Measurements from ENCODE around the gene TEKTIP1. TPM values are rescaled to one million over a fixed set of nuclear protein-coding genes. Genes with fewer than 3 reads are reported as not detected.

TEKTIP1 gene
- total and polyA plus RNA-seq, 7 donors, result 0.44 to 1.0 TPM; not detected in 5

DNA sequence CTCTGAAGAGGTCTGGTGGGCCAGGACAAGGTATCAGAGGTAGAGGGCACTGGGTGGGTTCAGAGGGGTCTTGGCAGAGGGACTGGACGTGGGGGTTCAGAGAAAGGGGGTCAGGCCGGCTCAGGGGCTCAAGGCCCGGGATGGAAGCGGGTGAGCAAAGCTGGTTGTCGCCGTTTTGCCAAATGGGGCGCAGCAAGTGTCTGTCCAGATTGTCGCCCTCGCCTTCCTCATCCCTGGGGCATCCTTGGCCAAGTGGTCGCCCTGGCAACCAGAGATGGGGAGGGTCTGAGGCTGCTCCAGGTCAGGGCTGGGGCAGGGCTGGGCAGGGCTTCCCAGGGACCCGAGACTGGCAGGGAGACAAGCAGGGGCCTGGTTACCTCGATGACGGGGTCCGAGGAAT lies 45.3 kb upstream of the TEKTIP1 start:
- no peak for DNase-seq

DNA sequence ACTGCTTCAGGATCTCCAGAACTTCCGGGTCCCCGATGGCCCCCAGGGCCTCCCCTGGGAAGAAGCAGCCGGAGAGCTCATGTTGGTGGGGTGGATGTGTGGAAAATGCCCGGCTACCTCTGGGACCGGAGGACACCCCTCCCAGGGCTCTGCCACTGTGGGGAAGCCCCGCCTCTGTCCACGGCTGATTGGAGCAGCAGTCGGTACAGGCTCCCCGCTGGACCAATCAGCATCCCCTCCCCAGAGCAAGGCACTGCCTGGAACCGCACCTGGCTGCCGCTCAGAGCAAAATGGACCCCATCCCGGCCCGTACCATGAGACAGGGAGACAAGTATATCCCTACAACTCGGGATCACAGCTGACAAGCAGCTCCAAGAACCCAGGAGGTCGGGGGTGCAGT lies 44.9 kb upstream of the TEKTIP1 start:
- no peaks in the 10 kb centered on the region for H3K27me3 ChIP-seq (ENCODE audit: insufficient read depth in 3 of 3, low read length in 2 of 3)
- H3K36me3 ChIP-seq (ENCODE audit: insufficient read depth in 1 of 2, low read depth in 1 of 2), result peaks cover 8 to 69% of the 10 kb centered on the region in 2 donors
- peaks cover 1% of the 10 kb centered on the region for H3K4me1 ChIP-seq
- ATAC-seq (peak in 3 of 4 donors; percentile 51 to 63 (median 58)), DNase-seq (no peak)
- intact Hi-C loops (cut with DNase I), result no loop called here
- no peaks in the 10 kb centered on the region for H3K9me3 ChIP-seq
- no peak overlapping the region for H3K4me3 ChIP-seq
- no peak overlapping the region for H3K27ac ChIP-seq
- TF ChIP-seq, protein P1, sequence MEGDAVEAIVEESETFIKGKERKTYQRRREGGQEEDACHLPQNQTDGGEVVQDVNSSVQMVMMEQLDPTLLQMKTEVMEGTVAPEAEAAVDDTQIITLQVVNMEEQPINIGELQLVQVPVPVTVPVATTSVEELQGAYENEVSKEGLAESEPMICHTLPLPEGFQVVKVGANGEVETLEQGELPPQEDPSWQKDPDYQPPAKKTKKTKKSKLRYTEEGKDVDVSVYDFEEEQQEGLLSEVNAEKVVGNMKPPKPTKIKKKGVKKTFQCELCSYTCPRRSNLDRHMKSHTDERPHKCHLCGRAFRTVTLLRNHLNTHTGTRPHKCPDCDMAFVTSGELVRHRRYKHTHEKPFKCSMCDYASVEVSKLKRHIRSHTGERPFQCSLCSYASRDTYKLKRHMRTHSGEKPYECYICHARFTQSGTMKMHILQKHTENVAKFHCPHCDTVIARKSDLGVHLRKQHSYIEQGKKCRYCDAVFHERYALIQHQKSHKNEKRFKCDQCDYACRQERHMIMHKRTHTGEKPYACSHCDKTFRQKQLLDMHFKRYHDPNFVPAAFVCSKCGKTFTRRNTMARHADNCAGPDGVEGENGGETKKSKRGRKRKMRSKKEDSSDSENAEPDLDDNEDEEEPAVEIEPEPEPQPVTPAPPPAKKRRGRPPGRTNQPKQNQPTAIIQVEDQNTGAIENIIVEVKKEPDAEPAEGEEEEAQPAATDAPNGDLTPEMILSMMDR (IDR thresholded peaks at IDR 0.05), result no peak
- 80 to 82% (median 82%) methylated on average over 14 to 15 of the region's 15 CpGs for WGBS, 3 donors

More for the DNA sequence above, 45.3 kb upstream of the TEKTIP1 start:
- 94 to 95% (median 94%) methylated on average over 14 of the region's 14 CpGs for WGBS, 3 donors
- TF ChIP-seq, protein P1 (IDR thresholded peaks at IDR 0.05), result no peak
- no peaks in the 10 kb centered on the region for H3K27me3 ChIP-seq (ENCODE audit: insufficient read depth in 3 of 3, low read length in 2 of 3)
- peak in 1 of 4 donors; percentile 13 for ATAC-seq
- H3K36me3 ChIP-seq (ENCODE audit: insufficient read depth in 1 of 2, low read depth in 1 of 2), result peaks cover 8 to 69% of the 10 kb centered on the region in 2 donors
- no peaks in the 10 kb centered on the region for H3K9me3 ChIP-seq
- no peaks in the 10 kb centered on the region for H3K4me1 ChIP-seq
- intact Hi-C loops (cut with DNase I), result no loop called here
- no peak overlapping the region for H3K4me3 ChIP-seq
- no peak overlapping the region for H3K27ac ChIP-seq

DNA sequence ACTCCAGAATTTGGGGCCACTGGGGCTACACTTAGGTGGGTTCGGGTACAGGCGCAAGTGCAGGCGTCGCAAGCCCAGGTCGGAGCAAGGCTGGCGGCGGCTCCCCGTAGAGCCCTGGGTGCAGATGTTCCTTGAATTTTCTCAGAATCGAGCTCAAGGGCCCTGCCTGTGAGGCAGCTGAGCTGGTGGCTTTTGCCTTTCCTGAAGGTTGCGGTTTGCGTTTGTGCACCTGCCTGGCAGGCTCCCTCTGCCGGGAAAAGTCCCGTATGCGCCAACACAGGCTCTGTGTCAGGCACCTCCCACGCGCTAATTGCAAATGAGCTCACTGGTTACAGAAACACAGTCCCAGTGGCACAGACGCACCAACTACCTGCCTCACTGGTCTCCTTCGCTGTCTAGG lies 44.4 kb upstream of the TEKTIP1 start:
- H3K4me3 ChIP-seq, result no peak overlapping the region
- H3K9me3 ChIP-seq, result no peaks in the 10 kb centered on the region
- TF ChIP-seq, protein P1 (IDR thresholded peaks at IDR 0.05), result no peak
- 92 to 94% (median 94%) methylated on average over 18 of the region's 18 CpGs for WGBS, 3 donors
- no peaks in the 10 kb centered on the region for H3K27me3 ChIP-seq (ENCODE audit: insufficient read depth in 3 of 3, low read length in 2 of 3)
- peaks cover 8 to 69% of the 10 kb centered on the region in 2 donors for H3K36me3 ChIP-seq (ENCODE audit: insufficient read depth in 1 of 2, low read depth in 1 of 2)
- intact Hi-C loops (cut with DNase I), result no loop called here
- DNase-seq, result no peak
- ATAC-seq, result no peak
- peaks cover 6% of the 10 kb centered on the region for H3K4me1 ChIP-seq
- H3K27ac ChIP-seq, result no peak overlapping the region

DNA sequence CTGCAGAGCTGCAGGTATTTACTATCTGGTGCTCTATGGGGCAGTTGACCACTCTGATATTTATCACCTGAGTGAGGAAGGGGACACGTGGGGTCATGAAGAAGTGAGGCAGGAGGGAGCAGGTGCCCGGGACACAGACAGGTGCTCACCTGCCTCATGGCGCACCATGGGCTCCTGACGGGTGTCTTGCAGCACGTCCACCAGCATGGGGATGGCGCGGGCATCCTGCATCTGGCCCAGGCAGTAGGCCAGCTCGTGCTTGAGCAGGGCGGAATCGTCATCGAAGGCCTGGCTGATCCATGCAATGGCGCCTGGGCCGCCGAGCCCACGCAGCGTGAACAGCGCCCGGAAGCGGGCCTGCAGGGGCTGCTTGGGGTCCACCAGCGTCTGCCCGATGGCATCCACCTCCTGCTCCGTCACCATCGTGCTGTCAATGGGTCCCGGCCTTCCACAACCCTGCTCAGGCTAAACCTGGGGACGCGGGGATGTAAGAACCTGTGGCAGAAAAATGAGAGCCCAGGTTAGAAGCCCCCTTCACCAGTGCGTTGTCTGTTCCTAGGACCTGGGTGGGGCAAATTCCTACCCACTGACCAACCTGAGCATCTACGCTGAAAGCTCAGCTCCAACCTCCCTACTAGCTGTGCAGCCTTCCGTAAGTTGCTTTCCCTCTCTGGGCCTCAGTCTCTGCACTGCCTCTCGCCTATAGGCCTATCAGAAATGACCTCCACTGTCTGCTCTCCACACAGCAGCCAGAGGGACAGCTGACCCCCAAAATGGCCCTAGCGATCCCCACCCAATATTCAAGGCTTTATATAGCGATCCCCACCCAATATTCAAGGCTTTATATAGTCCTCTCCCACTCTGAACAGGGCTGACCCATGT lies 42.3 kb upstream of the TEKTIP1 start:
- H3K36me3 ChIP-seq (ENCODE audit: insufficient read depth in 1 of 2, low read depth in 1 of 2), result peaks cover 6 to 57% of the 10 kb centered on the region in 2 donors
- TF ChIP-seq, protein P1 (IDR thresholded peaks at IDR 0.05), result no peak
- H3K9me3 ChIP-seq, result no peaks in the 10 kb centered on the region
- H3K27me3 ChIP-seq (ENCODE audit: insufficient read depth in 3 of 3, low read length in 2 of 3), result no peaks in the 10 kb centered on the region
- 94 to 95% (median 94%) methylated on average over 32 of the region's 32 CpGs for WGBS, 3 donors
- intact Hi-C loops (cut with DNase I), result no loop called here
- DNase-seq (no peak), ATAC-seq (no peak)
- H3K4me1 ChIP-seq, result peaks cover 14% of the 10 kb centered on the region
- no peak overlapping the region for H3K27ac ChIP-seq
- H3K4me3 ChIP-seq, result no peak overlapping the region

All from psoas muscle (tissue), 8 donors.